Astrocyte (in vitro differentiated cells and primary cell): ENCODE data around the gene PPM1B. TPM values are rescaled to one million over a fixed set of nuclear protein-coding genes. Genes with fewer than 3 reads are reported as not detected.

ENCODE experiments used
- DNase-seq: peaks from one replicate; pipeline ENCODE4 v3.0.0-alpha.2; 2010; ENCODE audit warnings: low read depth
- FAIRE-seq: peaks from 2 replicates; lab custom pipeline; 2011; peaks lifted over from hg19 to GRCh38; lab: Jason Lieb, UNC
- H2AFZ ChIP-seq: 2 replicates; pipeline ENCODE4 v1.6.0; 2012; ENCODE audit warnings: low read depth, low read length, inconsistent platforms
- H3K27ac ChIP-seq: 2 replicates; pipeline ENCODE4 v1.5.1; 2011; ENCODE audit warnings: low read depth, low read length, inconsistent platforms
- H3K27me3 ChIP-seq: 2 replicates; pipeline ENCODE4 v1.6.0; 2011; ENCODE audit warnings: low read length, inconsistent platforms; ENCODE audit not compliant: insufficient read depth
- H3K36me3 ChIP-seq: 2 replicates; pipeline ENCODE4 v1.5.1; 2011; ENCODE audit warnings: low read length, inconsistent platforms; ENCODE audit not compliant: insufficient read depth
- H3K4me1 ChIP-seq: 2 replicates; pipeline ENCODE4 v1.5.1; 2011; ENCODE audit warnings: low read length, inconsistent platforms; ENCODE audit not compliant: insufficient read depth
- H3K4me2 ChIP-seq: 2 replicates; pipeline ENCODE4 v1.6.0; 2012; ENCODE audit warnings: low read length, inconsistent platforms
- H3K4me3 ChIP-seq: 2 replicates; pipeline ENCODE4 v1.5.1; 2011; ENCODE audit warnings: low read depth, mild to moderate bottlenecking, low read length, inconsistent platforms; ENCODE audit not compliant: insufficient read depth
- H3K79me2 ChIP-seq: 2 replicates; pipeline ENCODE4 v1.6.0; 2012; ENCODE audit warnings: mild to moderate bottlenecking, low read length, inconsistent platforms; ENCODE audit not compliant: insufficient read depth
- H3K9ac ChIP-seq: 2 replicates; pipeline ENCODE4 v1.6.0; 2012; ENCODE audit warnings: mild to moderate bottlenecking, low read length, inconsistent platforms
- H3K9me3 ChIP-seq: 2 replicates; pipeline ENCODE4 v1.5.1; 2012; ENCODE audit warnings: low read depth, mild to moderate bottlenecking, low read length, inconsistent platforms; ENCODE audit not compliant: insufficient read depth
- H4K20me1 ChIP-seq: 2 replicates; pipeline ENCODE4 v1.6.0; 2012; ENCODE audit warnings: low read length, inconsistent platforms; ENCODE audit not compliant: insufficient read depth
- H3K27ac Mint-ChIP-seq: one replicate; pipeline ENCODE4 v1.8.0; 2021; ENCODE audit warnings: mild to moderate bottlenecking, mixed read lengths; ENCODE audit not compliant: unreplicated experiment
- H3K27me3 Mint-ChIP-seq: one replicate; pipeline ENCODE4 v1.8.0; 2021; ENCODE audit warnings: low read depth, mixed read lengths; ENCODE audit not compliant: unreplicated experiment
- H3K36me3 Mint-ChIP-seq: one replicate; pipeline ENCODE4 v1.8.0; 2021; ENCODE audit warnings: low read depth, mixed read lengths; ENCODE audit not compliant: unreplicated experiment
- H3K4me1 Mint-ChIP-seq: one replicate; pipeline ENCODE4 v1.8.0; 2021; ENCODE audit warnings: low read depth, mixed read lengths; ENCODE audit not compliant: unreplicated experiment
- H3K4me3 Mint-ChIP-seq: one replicate; pipeline ENCODE4 v1.8.0; 2021; ENCODE audit warnings: mild to moderate bottlenecking, moderate library complexity, mixed read lengths; ENCODE audit not compliant: unreplicated experiment
- H3K9me3 Mint-ChIP-seq: one replicate; pipeline ENCODE4 v1.8.0; 2021; ENCODE audit warnings: mild to moderate bottlenecking, mixed read lengths; ENCODE audit not compliant: unreplicated experiment
- EZH2 ChIP-seq: IDR thresholded peaks from 2 replicates; pipeline ENCODE4 v1.6.1; 2012; ENCODE audit warnings: mild to moderate bottlenecking, low read length, inconsistent platforms; ENCODE audit not compliant: insufficient read depth
- total RNA-seq: library from RNA; stranded (reverse); gene quantifications from 2 replicates; pipeline ENCODE4 v1.2.1, GENCODE V29; 2021
- TF ChIP-seq, protein P1 (sequence below): IDR thresholded peaks from 2 replicates; pipeline ENCODE4 v1.5.1; 2011; ENCODE audit warnings: low read depth, mild to moderate bottlenecking, inconsistent platforms, low read length, moderate library complexity; ENCODE audit not compliant: insufficient read depth

PPM1B gene
- total RNA-seq, 1 donor from 2014 or later = 39.4 TPM

DNA sequence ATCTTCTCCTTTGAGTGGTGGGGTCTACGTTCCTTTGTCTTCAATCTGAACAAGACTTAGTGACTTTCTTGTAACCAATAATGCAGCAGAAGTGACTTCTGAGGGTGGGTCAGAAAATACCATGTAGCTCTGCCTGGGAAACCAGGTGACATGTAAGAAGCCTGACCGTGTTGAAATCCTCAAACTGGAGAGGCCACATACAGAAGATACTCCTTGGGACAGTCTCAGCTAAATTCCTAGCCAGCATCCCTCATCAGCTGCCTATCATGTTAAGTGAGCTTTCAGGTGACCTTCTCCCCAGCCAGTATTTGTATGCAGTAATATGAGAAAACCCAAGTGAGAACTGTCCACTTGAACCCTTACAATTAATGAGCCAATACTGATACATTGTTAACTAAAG is 27.0 kb downstream of the PPM1B start:
- Histone ChIP-seq H3K27me3 (no peaks in the 10 kb centered on the region), H3K36me3 (no peaks in the 10 kb centered on the region), H3K27ac (no peak overlapping the region), H3K9me3 (no peaks in the 10 kb centered on the region), H3K4me1 (no peaks in the 10 kb centered on the region), H3K4me3 (no peak overlapping the region), H3K9ac (no peak overlapping the region), H3K4me2 (no peak overlapping the region), H4K20me1 (peaks cover 17% of the 10 kb centered on the region), H3K79me2 (peaks cover 63% of the 10 kb centered on the region), H2AFZ (no peak overlapping the region)
- no peak for DNase-seq
- FAIRE-seq = no peak
- TF ChIP-seq, protein P1, sequence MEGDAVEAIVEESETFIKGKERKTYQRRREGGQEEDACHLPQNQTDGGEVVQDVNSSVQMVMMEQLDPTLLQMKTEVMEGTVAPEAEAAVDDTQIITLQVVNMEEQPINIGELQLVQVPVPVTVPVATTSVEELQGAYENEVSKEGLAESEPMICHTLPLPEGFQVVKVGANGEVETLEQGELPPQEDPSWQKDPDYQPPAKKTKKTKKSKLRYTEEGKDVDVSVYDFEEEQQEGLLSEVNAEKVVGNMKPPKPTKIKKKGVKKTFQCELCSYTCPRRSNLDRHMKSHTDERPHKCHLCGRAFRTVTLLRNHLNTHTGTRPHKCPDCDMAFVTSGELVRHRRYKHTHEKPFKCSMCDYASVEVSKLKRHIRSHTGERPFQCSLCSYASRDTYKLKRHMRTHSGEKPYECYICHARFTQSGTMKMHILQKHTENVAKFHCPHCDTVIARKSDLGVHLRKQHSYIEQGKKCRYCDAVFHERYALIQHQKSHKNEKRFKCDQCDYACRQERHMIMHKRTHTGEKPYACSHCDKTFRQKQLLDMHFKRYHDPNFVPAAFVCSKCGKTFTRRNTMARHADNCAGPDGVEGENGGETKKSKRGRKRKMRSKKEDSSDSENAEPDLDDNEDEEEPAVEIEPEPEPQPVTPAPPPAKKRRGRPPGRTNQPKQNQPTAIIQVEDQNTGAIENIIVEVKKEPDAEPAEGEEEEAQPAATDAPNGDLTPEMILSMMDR = no peak
- no peak for TF ChIP-seq EZH2
- H3K36me3 Mint-ChIP-seq = peaks cover 6% of the 10 kb centered on the region
- no peak overlapping the region for H3K27ac Mint-ChIP-seq
- no peak overlapping the region for H3K4me3 Mint-ChIP-seq
- no peaks in the 10 kb centered on the region for H3K9me3 Mint-ChIP-seq
- no peaks in the 10 kb centered on the region for H3K27me3 Mint-ChIP-seq
- peaks cover 7% of the 10 kb centered on the region for H3K4me1 Mint-ChIP-seq

DNA sequence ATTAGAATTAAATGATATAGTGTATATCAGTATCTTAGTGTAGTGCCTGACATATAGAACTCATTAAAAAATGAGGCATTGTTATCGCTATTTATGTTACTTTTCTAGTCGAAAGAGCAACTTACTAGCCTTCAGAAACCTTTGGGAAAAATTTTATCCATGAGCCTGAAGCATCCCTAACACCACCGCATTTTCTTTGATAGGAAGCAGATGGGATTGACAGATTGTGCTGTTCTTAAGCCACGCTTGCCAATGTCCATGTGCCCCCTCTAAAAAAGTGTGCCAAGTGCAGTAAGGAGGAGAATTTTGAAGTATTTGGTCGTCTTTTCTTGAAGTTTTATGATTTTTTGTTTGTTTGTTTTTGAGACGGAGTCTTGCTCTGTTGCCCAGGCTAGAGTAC is 29.1 kb downstream of the PPM1B start:
- no peak for TF ChIP-seq EZH2
- TF ChIP-seq, protein P1 = no peak
- no peaks in the 10 kb centered on the region for H3K27me3 ChIP-seq
- H3K27me3 Mint-ChIP-seq = no peaks in the 10 kb centered on the region
- no peak for FAIRE-seq
- H3K4me1 Mint-ChIP-seq = peaks cover 4% of the 10 kb centered on the region
- H3K79me2 ChIP-seq = peaks cover 56% of the 10 kb centered on the region
- no peak overlapping the region for H2AFZ ChIP-seq
- no peaks in the 10 kb centered on the region for H3K9me3 Mint-ChIP-seq
- H3K27ac Mint-ChIP-seq = no peak overlapping the region
- H3K4me2 ChIP-seq = no peak overlapping the region
- no peak overlapping the region for H3K9ac ChIP-seq
- H4K20me1 ChIP-seq = peaks cover 18% of the 10 kb centered on the region
- H3K9me3 ChIP-seq = no peaks in the 10 kb centered on the region
- no peak overlapping the region for H3K4me3 ChIP-seq
- H3K4me1 ChIP-seq = no peaks in the 10 kb centered on the region
- peaks cover 11% of the 10 kb centered on the region for H3K36me3 Mint-ChIP-seq
- H3K36me3 ChIP-seq = no peaks in the 10 kb centered on the region
- no peak overlapping the region for H3K4me3 Mint-ChIP-seq
- no peak for DNase-seq
- no peak overlapping the region for H3K27ac ChIP-seq

- Mint-ChIP-seq H3K4me1 (peaks cover 2% of the 10 kb centered on the region), H3K36me3 (peaks cover 11% of the 10 kb centered on the region), H3K27ac (no peak overlapping the region), H3K27me3 (no peaks in the 10 kb centered on the region), H3K4me3 (no peak overlapping the region), H3K9me3 (no peaks in the 10 kb centered on the region)
- Histone ChIP-seq H3K36me3 (no peaks in the 10 kb centered on the region), H3K9ac (no peak overlapping the region), H3K9me3 (no peaks in the 10 kb centered on the region), H4K20me1 (peaks cover 28% of the 10 kb centered on the region), H3K27ac (no peak overlapping the region), H3K4me2 (no peak overlapping the region), H3K4me1 (no peaks in the 10 kb centered on the region), H3K27me3 (no peaks in the 10 kb centered on the region), H3K4me3 (no peak overlapping the region), H3K79me2 (peaks cover 61% of the 10 kb centered on the region), H2AFZ (no peak overlapping the region)
- TF ChIP-seq, protein P1 = no peak
- TF ChIP-seq EZH2 = no peak
- DNase-seq (no peak), FAIRE-seq (no peak)
These were observed 31.3 kb downstream of the PPM1B start for GRCh38 chr2:44200011-44200410.
